SK-N-SH treated with all-trans-retinoic acid at 6 μM for 48 hours (cell line): ENCODE data around the gene ALOX12B.

Source experiments
- ATAC-seq: fragments of 200-7000 bp; cut with Tn5 transposase; 3 replicates; pipeline ENCODE4 v1.9.1; 2020; ENCODE audit warnings: mild to moderate bottlenecking, moderate library complexity
- ARNTL ChIP-seq: fragments of 450-650 bp; formaldehyde crosslinking; IDR thresholded peaks from 2 replicates; pipeline ENCODE4 v1.5.0; 2020; ENCODE audit warnings: low read depth, mild to moderate bottlenecking, moderate library complexity, borderline replicate concordance
- BACH2 ChIP-seq: fragments of 250-450 bp; sonication (Bioruptor Pico); IDR thresholded peaks from 2 replicates; pipeline ENCODE4 v1.9.0; 2021; ENCODE audit warnings: mild to moderate bottlenecking, borderline replicate concordance
- CSDC2 ChIP-seq: fragments of 250-450 bp; sonication (Bioruptor Pico); IDR thresholded peaks from 2 replicates; pipeline ENCODE4 v1.5.0; 2020; ENCODE audit warnings: mild to moderate bottlenecking, moderate library complexity
- CSRNP3 ChIP-seq: fragments of 250-450 bp; sonication (Bioruptor Pico); IDR thresholded peaks from 2 replicates; pipeline ENCODE4 v1.5.1; 2021; ENCODE audit warnings: mild to moderate bottlenecking, moderate library complexity
- ESRRG ChIP-seq: fragments of 250-450 bp; sonication (Bioruptor Pico); IDR thresholded peaks from 2 replicates; pipeline ENCODE4 v1.6.1; 2021; ENCODE audit warnings: mild to moderate bottlenecking
- GLIS3 ChIP-seq: fragments of 250-450 bp; sonication (Bioruptor Pico); IDR thresholded peaks from 2 replicates; pipeline ENCODE4 v1.5.0; 2020; ENCODE audit warnings: mild to moderate bottlenecking, moderate library complexity
- ISL1 ChIP-seq: fragments of 250-450 bp; sonication (Bioruptor Pico); IDR thresholded peaks from 2 replicates; pipeline ENCODE4 v2.1.2; 2022; ENCODE audit warnings: mild to moderate bottlenecking, moderate library complexity
- OSR1 ChIP-seq: fragments of 250-450 bp; sonication (Bioruptor Pico); IDR thresholded peaks from 2 replicates; pipeline ENCODE4 v1.8.0; 2022; ENCODE audit warnings: moderate library complexity, mild to moderate bottlenecking, inconsistent platforms
- PATZ1 ChIP-seq: fragments of 250-450 bp; sonication (Bioruptor Pico); IDR thresholded peaks from 2 replicates; pipeline ENCODE4 v1.8.0; 2020; ENCODE audit warnings: mild to moderate bottlenecking, moderate library complexity, borderline replicate concordance
- PPARA ChIP-seq: fragments of 250-450 bp; sonication (Bioruptor Pico); IDR thresholded peaks from 2 replicates; pipeline ENCODE4 v1.5.0; 2020; ENCODE audit warnings: mild to moderate bottlenecking, borderline replicate concordance
- RARB ChIP-seq: fragments of 250-450 bp; sonication (Bioruptor Pico); IDR thresholded peaks from 2 replicates; pipeline ENCODE4 v1.8.0; 2021; ENCODE audit warnings: mild to moderate bottlenecking, moderate library complexity
- SNAI2 ChIP-seq: fragments of 250-450 bp; sonication (Bioruptor Pico); IDR thresholded peaks from 2 replicates; pipeline ENCODE4 v1.5.0; 2020; ENCODE audit warnings: mild to moderate bottlenecking, moderate library complexity
- TCF4 ChIP-seq: fragments of 250-450 bp; sonication (Bioruptor Pico); IDR thresholded peaks from 2 replicates; pipeline ENCODE4 v1.8.0; 2021; ENCODE audit warnings: mild to moderate bottlenecking, moderate library complexity, borderline replicate concordance
- TOX ChIP-seq: fragments of 250-450 bp; sonication (Bioruptor Pico); IDR thresholded peaks from 2 replicates; pipeline ENCODE4 v1.8.0; 2021; ENCODE audit warnings: mild to moderate bottlenecking, moderate library complexity, borderline replicate concordance
- ZC3H10 ChIP-seq: fragments of 250-450 bp; sonication (Bioruptor Pico); IDR thresholded peaks from 2 replicates; pipeline ENCODE4 v1.5.1; 2021; ENCODE audit warnings: mild to moderate bottlenecking, moderate library complexity
- ZFP3 ChIP-seq: fragments of 250-450 bp; sonication (Bioruptor Pico); IDR thresholded peaks from 2 replicates; pipeline ENCODE4 v1.5.0; 2020; ENCODE audit warnings: mild to moderate bottlenecking, moderate library complexity
- ZFP30 ChIP-seq: fragments of 450-650 bp; formaldehyde crosslinking; IDR thresholded peaks from 2 replicates; pipeline ENCODE4 v1.5.0; 2022; ENCODE audit warnings: mild to moderate bottlenecking, moderate library complexity
- ZNF565 ChIP-seq: fragments of 450-650 bp; formaldehyde crosslinking; conservative IDR thresholded peaks from 2 replicates; pipeline ENCODE4 v1.5.0; 2020; ENCODE audit warnings: low read depth, mild to moderate bottlenecking, moderate library complexity
- ZNF70 ChIP-seq: fragments of 450-650 bp; formaldehyde crosslinking; IDR thresholded peaks from 2 replicates; pipeline ENCODE4 v1.5.0; 2020; ENCODE audit warnings: mild to moderate bottlenecking, moderate library complexity
- ZNF8 ChIP-seq: fragments of 450-650 bp; formaldehyde crosslinking; IDR thresholded peaks from 2 replicates; pipeline ENCODE4 v1.5.0; 2020; ENCODE audit warnings: mild to moderate bottlenecking, moderate library complexity
- TF ChIP-seq, protein P1 (sequence below): fragments of 250-450 bp; sonication (Bioruptor Pico); IDR thresholded peaks from 2 replicates; pipeline ENCODE4 v1.5.1; 2020; ENCODE audit warnings: low read depth, mild to moderate bottlenecking, moderate library complexity
- TF ChIP-seq, protein P2 (sequence below): fragments of 250-450 bp; sonication (Bioruptor Pico); IDR thresholded peaks from 2 replicates; pipeline ENCODE4 v1.8.0; 2021; ENCODE audit warnings: low read depth, mild to moderate bottlenecking, moderate library complexity, borderline replicate concordance

ALOX12B gene

DNA sequence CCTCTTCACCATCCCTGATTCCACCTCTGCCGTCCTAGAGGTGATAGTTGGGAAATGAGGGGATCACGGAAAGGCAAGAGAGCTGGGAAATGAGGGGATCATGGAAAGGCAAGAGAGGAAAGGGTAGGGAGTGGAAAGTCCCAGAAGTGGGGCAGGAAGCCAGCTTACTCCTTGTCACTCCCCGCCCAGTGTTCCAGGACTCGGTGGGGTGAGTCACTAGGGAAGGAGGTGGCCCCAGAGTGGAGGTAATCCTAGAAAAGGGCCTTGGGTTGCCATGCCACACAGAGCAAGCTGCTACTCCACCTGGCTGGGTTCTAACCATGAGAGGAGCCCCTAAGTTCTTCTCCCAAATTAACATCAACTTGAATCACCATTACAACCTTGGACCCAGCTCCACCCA lies 16.0 kb upstream of the ALOX12B start:
- no peak for ATAC-seq
- no peak for TF ChIP-seq CSDC2 (CRISPR knock-in tag)
- no peak for TF ChIP-seq SNAI2 (CRISPR knock-in tag)
- no peak for TF ChIP-seq ZC3H10 (CRISPR knock-in tag)
- no peak for TF ChIP-seq ZNF70 (CRISPR knock-in tag)
- no peak for TF ChIP-seq ZNF8

GRCh38 chr17:8101721-8102120 lies 14.2 kb upstream of the ALOX12B start:
- TF ChIP-seq ESRRG (CRISPR knock-in tag) (no peak), BACH2 (no peak), ARNTL (CRISPR knock-in tag) (no peak), GLIS3 (CRISPR knock-in tag) (no peak), PATZ1 (CRISPR knock-in tag) (no peak), SNAI2 (CRISPR knock-in tag) (no peak), ZNF8 (no peak), ZFP3 (CRISPR knock-in tag) (no peak), ISL1 (no peak), ZNF70 (CRISPR knock-in tag) (no peak), OSR1 (no peak), ZNF565 (no peak)
- ATAC-seq: no peak

- no peak for TF ChIP-seq RARB (CRISPR knock-in tag)
- no peak for ATAC-seq
These were observed 13.2 kb upstream of the ALOX12B start for GRCh38 chr17:8100763-8101162.

GRCh38 chr17:8100111-8100510 lies 12.6 kb upstream of the ALOX12B start:
- TF ChIP-seq ZNF8 (no peak), BACH2 (no peak), ZC3H10 (CRISPR knock-in tag) (no peak), ARNTL (CRISPR knock-in tag) (no peak), PPARA (CRISPR knock-in tag) (no peak), TOX (CRISPR knock-in tag) (no peak), CSRNP3 (CRISPR knock-in tag) (no peak)
- no peak for ATAC-seq

DNA sequence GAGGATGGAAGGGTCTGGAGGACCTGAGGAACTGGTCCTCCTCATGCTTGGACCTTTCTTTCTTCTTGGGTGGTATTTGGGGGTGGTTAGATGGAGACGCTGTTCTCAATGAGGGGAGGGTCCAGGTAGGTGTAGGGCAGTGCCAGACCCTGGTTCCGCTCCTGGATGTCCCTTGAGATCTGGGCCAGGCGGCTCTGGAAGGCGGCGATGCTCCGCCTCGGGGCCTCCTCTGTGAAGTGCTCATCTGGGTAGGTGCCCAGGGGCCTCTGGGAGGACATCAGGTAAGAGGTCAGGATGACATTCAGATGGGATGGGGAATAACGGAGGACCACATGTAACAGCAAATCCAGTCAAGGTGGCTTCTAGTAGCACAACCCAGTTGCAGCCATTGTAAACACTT lies 9.0 kb upstream of the ALOX12B start:
- no peak for TF ChIP-seq ZFP3 (CRISPR knock-in tag)
- no peak for TF ChIP-seq ISL1
- TF ChIP-seq BACH2: no peak
- TF ChIP-seq, all 23 proteins: peak for 0
- no peak for ATAC-seq

GRCh38 chr17:8095361-8095760 lies 7.8 kb upstream of the ALOX12B start:
- ATAC-seq: no peak
- no peak for TF ChIP-seq ZNF8
- TF ChIP-seq, protein P1, sequence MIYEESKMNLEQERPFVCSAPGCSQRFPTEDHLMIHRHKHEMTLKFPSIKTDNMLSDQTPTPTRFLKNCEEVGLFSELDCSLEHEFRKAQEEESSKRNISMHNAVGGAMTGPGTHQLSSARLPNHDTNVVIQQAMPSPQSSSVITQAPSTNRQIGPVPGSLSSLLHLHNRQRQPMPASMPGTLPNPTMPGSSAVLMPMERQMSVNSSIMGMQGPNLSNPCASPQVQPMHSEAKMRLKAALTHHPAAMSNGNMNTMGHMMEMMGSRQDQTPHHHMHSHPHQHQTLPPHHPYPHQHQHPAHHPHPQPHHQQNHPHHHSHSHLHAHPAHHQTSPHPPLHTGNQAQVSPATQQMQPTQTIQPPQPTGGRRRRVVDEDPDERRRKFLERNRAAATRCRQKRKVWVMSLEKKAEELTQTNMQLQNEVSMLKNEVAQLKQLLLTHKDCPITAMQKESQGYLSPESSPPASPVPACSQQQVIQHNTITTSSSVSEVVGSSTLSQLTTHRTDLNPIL (CRISPR knock-in tag): no peak
- TF ChIP-seq, protein P2, sequence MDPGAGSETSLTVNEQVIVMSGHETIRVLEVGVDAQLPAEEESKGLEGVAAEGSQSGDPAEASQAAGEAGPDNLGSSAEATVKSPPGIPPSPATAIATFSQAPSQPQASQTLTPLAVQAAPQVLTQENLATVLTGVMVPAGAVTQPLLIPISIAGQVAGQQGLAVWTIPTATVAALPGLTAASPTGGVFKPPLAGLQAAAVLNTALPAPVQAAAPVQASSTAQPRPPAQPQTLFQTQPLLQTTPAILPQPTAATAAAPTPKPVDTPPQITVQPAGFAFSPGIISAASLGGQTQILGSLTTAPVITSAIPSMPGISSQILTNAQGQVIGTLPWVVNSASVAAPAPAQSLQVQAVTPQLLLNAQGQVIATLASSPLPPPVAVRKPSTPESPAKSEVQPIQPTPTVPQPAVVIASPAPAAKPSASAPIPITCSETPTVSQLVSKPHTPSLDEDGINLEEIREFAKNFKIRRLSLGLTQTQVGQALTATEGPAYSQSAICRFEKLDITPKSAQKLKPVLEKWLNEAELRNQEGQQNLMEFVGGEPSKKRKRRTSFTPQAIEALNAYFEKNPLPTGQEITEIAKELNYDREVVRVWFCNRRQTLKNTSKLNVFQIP (CRISPR knock-in tag): no peak
- no peak for TF ChIP-seq PATZ1 (CRISPR knock-in tag)
- TF ChIP-seq SNAI2 (CRISPR knock-in tag): no peak
- TF ChIP-seq PPARA (CRISPR knock-in tag): no peak
- no peak for TF ChIP-seq ESRRG (CRISPR knock-in tag)
- TF ChIP-seq ZFP3 (CRISPR knock-in tag): no peak
- TF ChIP-seq CSDC2 (CRISPR knock-in tag): no peak
- TF ChIP-seq ARNTL (CRISPR knock-in tag): no peak
- no peak for TF ChIP-seq CSRNP3 (CRISPR knock-in tag)
- no peak for TF ChIP-seq ZNF70 (CRISPR knock-in tag)
- no peak for TF ChIP-seq GLIS3 (CRISPR knock-in tag)
- no peak for TF ChIP-seq TCF4 (CRISPR knock-in tag)
- TF ChIP-seq ZFP30 (CRISPR knock-in tag): no peak
- TF ChIP-seq, all 23 proteins: peak for 0
